Measurements from ENCODE around the gene OR10H4. TPM values are rescaled to one million over a fixed set of nuclear protein-coding genes. Genes with fewer than 3 reads are reported as not detected.

OR10H4 gene, protein sequence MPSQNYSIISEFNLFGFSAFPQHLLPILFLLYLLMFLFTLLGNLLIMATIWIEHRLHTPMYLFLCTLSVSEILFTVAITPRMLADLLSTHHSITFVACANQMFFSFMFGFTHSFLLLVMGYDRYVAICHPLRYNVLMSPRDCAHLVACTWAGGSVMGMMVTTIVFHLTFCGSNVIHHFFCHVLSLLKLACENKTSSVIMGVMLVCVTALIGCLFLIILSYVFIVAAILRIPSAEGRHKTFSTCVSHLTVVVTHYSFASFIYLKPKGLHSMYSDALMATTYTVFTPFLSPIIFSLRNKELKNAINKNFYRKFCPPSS
- not detected in 2 replicates for total RNA-seq

DNA sequence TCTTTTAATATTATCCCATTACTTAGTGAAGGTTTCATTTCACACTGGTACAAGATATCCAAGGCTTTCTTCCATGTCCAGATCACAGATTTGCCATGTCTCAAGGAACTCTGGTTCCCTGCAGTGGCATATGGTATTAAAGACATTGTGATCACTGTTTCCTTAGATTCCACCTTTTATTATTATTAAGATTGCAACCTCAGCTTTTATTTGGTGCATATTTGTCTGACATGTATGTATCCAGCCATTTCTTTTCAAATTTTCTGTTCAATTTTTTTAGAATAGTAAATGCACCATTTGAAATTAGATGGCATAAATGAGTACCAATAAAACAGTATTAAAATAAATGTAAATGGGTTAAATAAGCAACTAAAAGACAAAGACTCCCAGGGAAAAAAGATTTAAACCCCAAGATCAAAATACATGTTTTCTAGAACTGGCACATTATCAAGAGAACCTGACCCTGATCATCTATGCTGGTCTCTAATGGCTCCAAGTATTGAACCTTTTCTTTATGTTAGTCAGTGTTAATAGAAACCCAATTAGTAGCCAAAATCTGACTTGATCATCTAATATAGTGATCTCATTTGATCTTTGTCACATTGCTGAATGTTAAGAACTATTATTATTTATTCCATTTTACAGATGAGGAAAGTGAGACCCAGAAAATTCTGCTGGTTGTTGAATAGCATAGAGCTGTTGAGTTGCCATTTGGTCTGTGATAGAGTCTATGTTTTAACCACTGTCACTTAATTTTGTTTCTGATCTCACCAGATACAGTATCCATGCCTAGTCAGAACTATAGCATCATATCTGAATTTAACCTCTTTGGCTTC, at the start of gene OR10H4:
OR10H4 (plus strand) TSS at position 786 of the 836 bp plus-strand sequence; CDS start at position 786, 0 bp downstream.

DNA sequence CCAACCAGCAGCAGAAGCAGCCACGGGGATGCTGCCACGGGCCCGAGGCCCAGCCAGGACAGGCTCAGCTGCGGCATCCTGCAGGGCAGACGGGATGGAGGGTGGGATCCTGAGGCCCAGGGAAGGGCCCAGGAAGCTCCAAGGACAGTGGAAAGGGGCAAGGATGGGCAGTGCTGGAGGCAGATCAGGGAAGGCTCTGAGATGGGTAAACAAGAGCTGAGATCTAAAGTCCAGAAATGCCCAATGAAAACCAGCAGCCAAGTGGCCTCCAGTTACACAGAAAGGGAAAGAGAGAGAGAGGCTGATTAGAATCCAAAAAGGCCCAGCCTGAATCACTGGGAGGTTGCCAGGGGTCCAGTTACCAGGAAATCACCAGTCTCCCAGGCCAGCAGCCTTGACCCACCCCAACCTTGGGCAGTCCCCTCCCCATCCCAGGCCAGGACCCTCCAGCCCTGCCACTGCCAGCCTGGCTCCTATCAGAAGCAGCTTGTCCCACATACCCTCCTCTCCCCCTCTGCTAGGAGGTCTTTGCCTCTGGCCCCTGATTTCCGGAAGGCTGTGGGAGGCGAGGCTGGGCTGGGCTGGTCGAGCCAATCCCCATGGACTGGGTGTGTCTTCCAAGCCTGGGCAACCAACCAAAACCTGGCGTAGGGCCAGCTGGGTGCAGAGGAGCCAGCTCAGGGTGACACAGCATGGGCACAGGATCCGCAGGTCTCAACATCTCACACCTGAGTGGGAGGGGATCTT, 14.3 kb upstream of the OR10H4 start, which contains the start of gene CYP4F11:
CYP4F11 (minus strand) TSS at position 198 of the 747 bp plus-strand sequence; CDS start at position 77, 121 bp downstream.

Other genes with a start within 250 kb of the OR10H4 start
- not detected in 2 replicates for gene OR10H2, start 221.0 kb upstream of the OR10H4 start, total RNA-seq
- not detected in 2 replicates for gene OR10H3, start 211.0 kb upstream of the OR10H4 start, total RNA-seq
- gene OR10H5, start 161.3 kb upstream of the OR10H4 start, total RNA-seq: not detected in 2 replicates
- gene OR10H1, start 133.3 kb upstream of the OR10H4 start, total RNA-seq: not detected in 2 replicates
- gene CYP4F2, start 50.9 kb upstream of the OR10H4 start, total RNA-seq: under 0.01 TPM in 1 of 2 replicates, not detected in the other
- gene CYP4F11, start 14.5 kb upstream of the OR10H4 start, total RNA-seq: not detected in 2 replicates
- 402 and 772 TPM in 2 replicates for gene TPM4, start 127.5 kb downstream of the OR10H4 start, total RNA-seq
- gene RAB8A, start 162.9 kb downstream of the OR10H4 start, total RNA-seq: 92.8 and 136 TPM in 2 replicates
- gene HSH2D, start 194.7 kb downstream of the OR10H4 start, total RNA-seq: not detected in 2 replicates
- gene CIB3, start 224.5 kb downstream of the OR10H4 start, total RNA-seq: not detected in 2 replicates
- gene FAM32A, start 236.4 kb downstream of the OR10H4 start, total RNA-seq: 104 and 138 TPM in 2 replicates
- gene AP1M1, start 248.9 kb downstream of the OR10H4 start, total RNA-seq: 47.8 and 100 TPM in 2 replicates